AG09309 (cell line): ENCODE measurements around the gene DEAF1.
A peak's percentile ranks its signal among the peaks of the same experiment; 100 is the strongest.

Source experiments
- DNase-seq: peaks from one replicate; pipeline ENCODE4 v3.0.0-alpha.2; 2010; ENCODE audit warnings: low read depth
- H3K4me3 ChIP-seq: 2 replicates; pipeline ENCODE4 v1.5.1; 2011; ENCODE audit warnings: mild to moderate bottlenecking, low read depth, low read length, moderate library complexity; ENCODE audit not compliant: control insufficient read depth
- CTCF ChIP-seq: IDR thresholded peaks from 2 replicates; pipeline ENCODE4 v1.5.1; 2011; ENCODE audit warnings: mild to moderate bottlenecking, low read depth, low read length, inconsistent platforms; ENCODE audit not compliant: insufficient read depth, control insufficient read depth; ENCODE audit errors: missing control alignments

The DEAF1 gene

GRCh38 chr11:617912-618682, 76.9 kb downstream of the DEAF1 start:
- no peak for DNase-seq
- no peak for TF ChIP-seq CTCF
- no peak overlapping the region for H3K4me3 ChIP-seq

DNA sequence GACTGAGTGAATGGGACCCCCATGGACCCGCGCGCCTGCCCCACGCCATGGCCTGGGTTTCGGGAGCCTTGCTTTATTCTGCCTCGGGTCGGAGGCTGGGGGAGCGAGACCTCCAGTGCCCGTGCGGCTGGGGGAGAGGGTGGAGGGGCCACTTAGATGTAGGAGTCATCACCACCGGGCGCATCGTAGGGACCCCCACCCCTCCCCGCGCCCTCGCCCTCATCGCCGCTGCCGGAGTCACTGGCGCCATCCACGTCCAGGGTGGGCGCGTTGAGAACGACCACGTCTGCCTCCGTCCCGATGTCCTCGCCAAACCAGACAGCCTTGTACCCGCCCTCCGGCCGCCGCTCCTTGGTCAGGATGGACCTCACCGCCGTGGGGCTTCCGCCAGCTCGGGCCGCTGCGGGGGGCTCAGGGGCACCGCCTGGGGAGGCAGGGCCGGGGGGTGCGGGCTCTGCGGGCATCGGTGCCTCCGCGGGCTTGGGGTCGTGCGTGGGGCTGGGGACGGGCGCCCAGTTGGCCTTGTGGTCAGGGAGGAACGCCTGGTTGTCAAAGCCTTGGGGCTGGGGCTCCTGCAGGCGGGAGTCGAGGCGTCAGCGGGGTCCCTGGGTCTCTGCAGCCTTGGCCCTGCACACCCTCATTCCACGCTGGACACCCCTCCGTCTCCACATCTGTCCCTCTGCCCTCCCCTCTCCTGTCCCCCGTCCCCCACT, 77.7 kb downstream of the DEAF1 start:
- no peak overlapping the region for H3K4me3 ChIP-seq
- no peak for TF ChIP-seq CTCF
- no peak for DNase-seq

DNA sequence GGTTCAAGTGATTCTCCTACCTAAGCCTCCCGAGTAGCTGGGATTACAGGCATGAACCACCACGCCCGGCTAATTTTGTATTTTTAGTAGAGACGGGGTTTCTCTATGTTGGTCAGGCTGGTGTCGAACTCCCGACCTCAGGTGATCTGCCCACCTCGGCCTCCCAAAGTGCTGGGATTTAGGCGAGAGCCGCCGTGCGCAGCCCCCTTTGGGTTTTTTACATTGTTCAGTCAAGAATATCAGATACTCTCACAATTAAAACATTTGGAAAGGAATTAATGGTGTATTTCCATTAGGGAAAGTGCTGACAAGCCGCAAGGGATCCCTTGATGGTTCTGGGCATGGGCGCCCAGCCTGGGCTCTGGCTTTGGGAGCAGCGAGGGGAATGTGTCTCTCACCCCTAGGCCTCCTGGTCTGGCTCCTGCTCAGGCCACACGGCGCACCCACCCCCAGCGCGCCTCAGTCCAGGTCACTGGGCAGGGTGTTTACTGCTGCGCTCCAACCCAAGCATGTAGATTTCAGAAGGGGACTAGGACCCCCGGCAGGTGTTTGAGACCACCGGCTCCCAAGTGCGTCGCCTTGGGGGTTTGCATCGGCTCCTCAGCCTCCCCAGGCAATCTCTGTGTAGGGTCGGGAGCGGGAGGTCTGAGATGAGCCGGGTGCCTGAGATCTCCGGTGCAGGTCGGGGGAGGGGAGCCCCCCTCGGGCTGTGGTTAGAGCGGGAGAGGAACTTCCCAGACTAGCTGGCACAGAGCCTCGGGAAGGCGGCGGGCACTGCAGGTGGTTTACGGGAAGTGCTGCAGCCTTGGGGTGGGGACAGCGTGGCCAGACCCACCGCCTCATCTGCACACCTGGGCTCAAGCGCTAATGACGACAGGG, 78.5 kb downstream of the DEAF1 start:
- no peak overlapping the region for H3K4me3 ChIP-seq
- no peak for DNase-seq
- TF ChIP-seq CTCF, result no peak

DNA sequence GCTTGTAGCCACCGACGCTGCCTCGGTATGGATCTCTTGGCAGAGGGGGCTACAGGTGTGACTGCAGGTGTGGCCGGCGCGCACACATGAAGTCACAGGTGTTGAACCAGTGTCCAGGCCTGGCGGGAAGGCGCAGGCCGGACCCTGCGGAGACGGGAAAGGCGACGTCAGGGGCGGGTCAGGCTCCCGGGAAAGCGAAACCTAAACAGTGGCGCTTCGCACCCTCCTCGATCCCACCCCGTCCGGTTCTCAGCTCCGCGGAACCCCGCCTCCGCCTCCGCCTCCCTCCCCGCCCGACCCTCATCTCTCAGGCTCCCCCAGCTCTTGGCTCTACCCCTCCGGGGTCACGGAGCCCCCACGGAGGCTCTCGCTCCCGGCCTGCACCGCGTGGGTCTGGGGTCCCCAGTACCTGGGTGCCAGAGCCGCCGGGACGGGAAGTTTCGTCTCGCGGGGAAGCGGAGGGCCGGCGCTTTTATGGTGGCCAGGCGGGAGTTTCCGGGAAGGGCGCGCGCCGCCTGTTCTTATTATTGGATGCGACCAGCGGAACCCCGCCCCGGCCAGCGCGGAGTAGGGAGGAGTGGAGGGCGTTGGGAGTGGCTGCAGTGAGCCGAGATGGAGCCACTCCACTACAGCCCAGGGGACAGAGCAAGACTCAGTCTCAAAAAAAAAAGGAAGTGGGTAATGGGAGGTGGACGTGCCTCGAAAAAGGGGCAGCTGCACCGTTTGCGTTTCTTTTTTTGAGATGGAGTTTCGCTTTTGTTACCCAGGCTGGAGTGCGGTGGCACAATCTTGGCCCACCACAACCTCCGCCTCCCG, 79.3 kb downstream of the DEAF1 start, which contains the start of gene IRF7:
Gene IRF7, minus strand, starts transcription at position 447 of the 816 bp plus-strand sequence. CDS start 586 bp downstream, outside the sequence.
- DNase-seq, result peak; percentile 38
- H3K4me3 ChIP-seq, result peak within 1 kb of the TSS; percentile 70

GRCh38 chr11:614623-615503, 80.2 kb downstream of the DEAF1 start:
- DNase-seq, result no peak
- TF ChIP-seq CTCF, result no peak
- H3K4me3 ChIP-seq, result peak overlapping the region; percentile 70

More for the DNA sequence above, 79.3 kb downstream of the DEAF1 start, which contains the start of gene IRF7:
- no peak for TF ChIP-seq CTCF
